H1 (cell line): ENCODE data around the gene ORC5. TPM values are rescaled to one million over a fixed set of nuclear protein-coding genes. Genes with fewer than 3 reads are reported as not detected.

Source experiments
- CTCF ChIA-PET: fragments of 300-600 bp; sonication (Branson Sonifier 250); formaldehyde crosslinking; loops from one replicate; lab custom pipeline; 2021; ENCODE audit not compliant: partially characterized antibody; lab: Charles Lee
- POLR2A ChIA-PET: fragments of 300-600 bp; sonication (Branson Sonifier 250); formaldehyde crosslinking; loops from one replicate; lab custom pipeline; 2021; ENCODE audit warnings: inconsistent platforms; ENCODE audit not compliant: partially characterized antibody; lab: Charles Lee
- DNase-seq, 2 experiments: peaks; one replicate each; pipeline versions ENCODE4 v3.0.0 to v3.0.0-alpha.2; 2010 to 2022; ENCODE audit warnings: low spot score in 2 of 2, low read depth in 1 of 2, mixed read lengths in 1 of 2
- FAIRE-seq: peaks from 2 replicates; lab custom pipeline; 2011; peaks lifted over from hg19 to GRCh38; lab: Jason Lieb, UNC
- H2AFZ ChIP-seq: 2 replicates; pipeline ENCODE4 v1.8.1; 2012; ENCODE audit warnings: low read length, inconsistent platforms
- H2AK5ac ChIP-seq: 2 replicates; pipeline ENCODE4 v1.6.1; 2013; ENCODE audit warnings: low read depth, low read length
- H2BK120ac ChIP-seq: replicated peaks from 2 replicates; pipeline ENCODE3; 2013; ENCODE audit warnings: low read depth, low read length, inconsistent platforms
- H2BK12ac ChIP-seq: 2 replicates; pipeline ENCODE4 v1.6.1; 2013; ENCODE audit warnings: low read depth, low read length
- H2BK15ac ChIP-seq: 2 replicates; pipeline ENCODE4 v1.6.1; 2013; ENCODE audit warnings: low read length
- H2BK20ac ChIP-seq: 2 replicates; pipeline ENCODE4 v1.6.1; 2013; ENCODE audit warnings: low read length
- H2BK5ac ChIP-seq: 2 replicates; pipeline ENCODE4 v1.6.1; 2013; ENCODE audit warnings: low read depth, low read length
- H3K14ac ChIP-seq: 2 replicates; pipeline ENCODE4 v1.6.1; 2013; ENCODE audit warnings: inconsistent platforms; ENCODE audit not compliant: insufficient read length
- H3K18ac ChIP-seq: 2 replicates; pipeline ENCODE4 v1.6.1; 2013; ENCODE audit warnings: low read length; ENCODE audit errors: extremely low read depth
- H3K23ac ChIP-seq: 2 replicates; pipeline ENCODE4 v1.6.1; 2013; ENCODE audit warnings: inconsistent platforms; ENCODE audit not compliant: insufficient read length
- H3K23me2 ChIP-seq: 2 replicates; pipeline ENCODE4 v1.6.1; 2013; ENCODE audit warnings: low read depth, low read length
- H3K27ac ChIP-seq: 2 replicates; pipeline ENCODE4 v1.6.1; 2011; ENCODE audit warnings: low read depth, low read length, inconsistent platforms
- H3K27me3 ChIP-seq, 4 experiments: replicated peaks in 1 of 4; 1 replicate in 1 of 4; 2 replicates in 3 of 4; pipeline versions ENCODE4 v1.6.1 to v1.8.1; 2011 to 2013; ENCODE audit warnings: low read length in 3 of 4, mild to moderate bottlenecking in 3 of 4, inconsistent platforms in 2 of 4, mixed read lengths in 2 of 4, moderate library complexity in 1 of 4; ENCODE audit not compliant: control insufficient read depth in 3 of 4, insufficient read depth in 3 of 4; ENCODE audit errors: extremely low read depth in 1 of 4
- H3K36me3 ChIP-seq, 4 experiments: 2 replicates each; pipeline versions ENCODE4 v1.6.1 to v1.8.1; 2011 to 2013; ENCODE audit warnings: mild to moderate bottlenecking in 4 of 4, low read length in 3 of 4, moderate library complexity in 2 of 4, control low read depth in 1 of 4, inconsistent platforms in 1 of 4; ENCODE audit not compliant: insufficient read depth in 4 of 4, control insufficient read depth in 2 of 4
- H3K4ac ChIP-seq: replicated peaks from 2 replicates; pipeline ENCODE3; 2013; ENCODE audit warnings: low read length, low read depth, mixed read lengths, inconsistent platforms; ENCODE audit not compliant: insufficient read length
- H3K4me1 ChIP-seq, 4 experiments: replicated peaks in 1 of 4; 1 replicate in 1 of 4; 2 replicates in 3 of 4; pipeline versions ENCODE4 v1.6.1 to v1.8.1; 2011 to 2013; ENCODE audit warnings: low read length in 3 of 4, inconsistent platforms in 2 of 4, mixed read lengths in 1 of 4; ENCODE audit not compliant: insufficient read depth in 4 of 4, control insufficient read depth in 3 of 4
- H3K4me2 ChIP-seq, 2 experiments: 2 replicates each; pipeline versions ENCODE4 v1.6.1 to v1.8.1; 2011 to 2013; ENCODE audit warnings: low read depth in 2 of 2, low read length in 2 of 2, control low read depth in 1 of 2, inconsistent platforms in 1 of 2, mild to moderate bottlenecking in 1 of 2; ENCODE audit not compliant: insufficient read depth in 1 of 2
- H3K4me3 ChIP-seq, 4 experiments: fragments of 200-600, 300-600 bp in 1 of 4; sonication (generic), shearing (Covaris generic), sonication (Bioruptor Twin) in 1 of 4; 2 replicates each; pipeline versions ENCODE4 v1.5.1 to v1.8.1; 2011 to 2016; ENCODE audit warnings: low read length in 4 of 4, low read depth in 3 of 4, control low read depth in 2 of 4, inconsistent platforms in 2 of 4, mild to moderate bottlenecking in 2 of 4, mixed read lengths in 1 of 4, moderate library complexity in 1 of 4; ENCODE audit not compliant: insufficient read depth in 2 of 4; ENCODE audit errors: extremely low read depth in 1 of 4
- H3K56ac ChIP-seq: replicated peaks from 2 replicates; pipeline ENCODE3; 2013; ENCODE audit warnings: low read depth, mild to moderate bottlenecking, mixed read lengths, low read length, inconsistent platforms; ENCODE audit not compliant: insufficient read length
- H3K79me1 ChIP-seq: 2 replicates; pipeline ENCODE4 v1.6.1; 2013; ENCODE audit warnings: low read depth, low read length, control low read depth
- H3K79me2 ChIP-seq, 2 experiments: 2 replicates each; pipeline versions ENCODE4 v1.6.1 to v1.8.1; 2012 to 2013; ENCODE audit warnings: low read length in 2 of 2, mild to moderate bottlenecking in 2 of 2, inconsistent platforms in 1 of 2; ENCODE audit not compliant: insufficient read depth in 2 of 2, control insufficient read depth in 1 of 2
- H3K9ac ChIP-seq, 4 experiments: replicated peaks in 1 of 4; 1 replicate in 1 of 4; 2 replicates in 3 of 4; pipeline versions ENCODE4 v1.6.1 to v1.8.1; 2011 to 2013; ENCODE audit warnings: low read depth in 3 of 4, low read length in 3 of 4, control low read depth in 2 of 4, mild to moderate bottlenecking in 2 of 4, moderate library complexity in 2 of 4, inconsistent platforms in 1 of 4; ENCODE audit errors: extremely low read depth in 1 of 4
- H3K9me3 ChIP-seq, 2 experiments: 2 replicates each; pipeline versions ENCODE4 v1.6.1 to v1.8.1; 2012 to 2013; ENCODE audit warnings: mild to moderate bottlenecking in 2 of 2, moderate library complexity in 2 of 2, control low read depth in 1 of 2, inconsistent platforms in 1 of 2, low read depth in 1 of 2, low read length in 1 of 2, mixed read lengths in 1 of 2; ENCODE audit not compliant: insufficient read depth in 2 of 2
- H4K20me1 ChIP-seq, 2 experiments: replicated peaks in 1 of 2; 2 replicates each; pipeline versions ENCODE3 to v1.8.1; 2011 to 2013; ENCODE audit warnings: inconsistent platforms in 2 of 2, low read length in 2 of 2, mild to moderate bottlenecking in 1 of 2; ENCODE audit not compliant: insufficient read depth in 2 of 2, control insufficient read depth in 1 of 2
- H4K5ac ChIP-seq: 2 replicates; pipeline ENCODE4 v1.6.1; 2013; ENCODE audit warnings: low read length, low read depth, mixed read lengths, inconsistent platforms; ENCODE audit not compliant: insufficient read length
- H4K8ac ChIP-seq: 2 replicates; pipeline ENCODE4 v1.8.0; 2013; ENCODE audit warnings: mild to moderate bottlenecking, moderate library complexity, low read length, inconsistent platforms; ENCODE audit not compliant: insufficient read depth; ENCODE audit errors: extremely low read depth
- H4K91ac ChIP-seq: replicated peaks from 2 replicates; pipeline ENCODE3; 2013; ENCODE audit warnings: low read length, mixed read lengths, inconsistent platforms; ENCODE audit not compliant: insufficient read length
- ATF2 ChIP-seq: IDR thresholded peaks from 2 replicates; pipeline ENCODE4 v1.6.1; 2012; ENCODE audit warnings: low read length, inconsistent platforms
- BACH1 ChIP-seq: IDR thresholded peaks from 2 replicates; pipeline ENCODE4 v1.6.1; 2012; ENCODE audit warnings: low read length, improper control_type of control experiment
- FOSL1 ChIP-seq: IDR thresholded peaks from 2 replicates; pipeline ENCODE4 v1.6.1; 2011; ENCODE audit warnings: mild to moderate bottlenecking, low read depth, low read length, moderate library complexity; ENCODE audit not compliant: insufficient read depth
- JUND ChIP-seq: IDR thresholded peaks from 2 replicates; pipeline ENCODE4 v1.6.1; 2011; ENCODE audit warnings: mild to moderate bottlenecking, improper control_type of control experiment, low read length
- POU5F1 ChIP-seq: IDR thresholded peaks from 2 replicates; pipeline ENCODE4 v1.6.1; 2011; ENCODE audit warnings: low read depth, mild to moderate bottlenecking, low read length, moderate library complexity
- RFX5 ChIP-seq: IDR thresholded peaks from 2 replicates; pipeline ENCODE4 v1.6.1; 2011; ENCODE audit warnings: low read depth, low read length, improper control_type of control experiment, borderline replicate concordance
- TCF12 ChIP-seq: IDR thresholded peaks from 2 replicates; pipeline ENCODE4 v1.6.1; 2011; ENCODE audit warnings: low read depth, mild to moderate bottlenecking, low read length
- WGBS, 2 experiments: shearing (Covaris generic) in 1 of 2; methylation state at CpG; one replicate each; pipeline versions ENCODE4 v1.1.6 to v1.1.7; 2013 to 2015; ENCODE audit warnings: low lambda C conversion rate in 2 of 2, mixed read lengths in 2 of 2, inconsistent platforms in 1 of 2, low coverage in 1 of 2, missing lambda C conversion rate in 1 of 2; ENCODE audit not compliant: insufficient replicate concordance in 2 of 2, insufficient coverage in 1 of 2, insufficient read length in 1 of 2; ENCODE audit errors: extremely low coverage in 1 of 2, missing lambda C conversion rate in 1 of 2; 5-methylcytosine and 5-hydroxymethylcytosine counted together
- polyA plus RNA-seq, 7 experiments: library from polyadenylated mRNA; depleted of rRNA in 3 of 7; stranded (reverse) in 5 of 7; unstranded in 2 of 7; fragments of >200 nt in 5 of 7; fragments of 200-250 nt in 2 of 7; gene quantifications; 1 replicate in 5 of 7; 2 replicates in 1 of 7; 4 replicates in 1 of 7; pipeline versions ENCODE4 v1.2.1 to v1.2.3, GENCODE V29; 2011 to 2013; ENCODE audit warnings: missing spikeins in 2 of 7, mixed read lengths in 2 of 7
- total RNA-seq: library from RNA; stranded (reverse); fragmentation: NEBNext Ultra II Directional; extraction: Animal tissue kit (Norgen Biotek cat#: 25700); gene quantifications from 2 replicates; pipeline ENCODE4 v1.2.1, GENCODE V29; 2021

The ORC5 gene
- total and polyA plus RNA-seq, 2 of the 8 experiments (the other 6 are each of a cell fraction or from before 2014, with no cell fraction given) = 7.7 to 19.9 TPM

DNA sequence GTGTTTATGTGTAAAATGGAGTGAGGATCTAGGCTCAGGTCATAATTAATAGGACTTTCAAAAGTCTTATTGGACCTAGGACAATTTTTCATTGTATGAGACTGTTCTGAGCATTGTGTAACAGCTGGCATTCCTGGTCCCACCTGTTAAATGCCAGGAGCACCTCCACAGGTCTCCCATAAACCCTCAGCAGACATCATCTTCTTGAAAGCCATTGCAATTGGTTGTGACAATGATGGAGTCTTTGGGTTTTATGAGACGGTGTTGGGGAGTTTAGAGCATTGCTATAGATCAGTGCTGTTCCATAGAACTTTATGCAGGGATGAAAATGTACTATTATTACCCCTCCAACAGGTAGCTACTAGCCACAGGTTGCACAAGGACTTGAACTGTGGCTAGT, 108.9 kb downstream of the ORC5 start:
- no peak overlapping the region for H2BK15ac ChIP-seq
- no peak overlapping the region for H4K8ac ChIP-seq
- CTCF ChIA-PET = no interaction called here
- no peak for DNase-seq
- no peak overlapping the region for H3K56ac ChIP-seq
- H3K14ac ChIP-seq = no peak overlapping the region
- H3K4me3 ChIP-seq = no peak overlapping the region
- no peaks in the 10 kb centered on the region for H3K79me2 ChIP-seq
- no peak overlapping the region for H2BK5ac ChIP-seq
- H2AK5ac ChIP-seq = no peak overlapping the region
- no peak overlapping the region for H3K4ac ChIP-seq
- no peak overlapping the region for H3K23ac ChIP-seq
- H2AFZ ChIP-seq = no peak overlapping the region
- no peaks in the 10 kb centered on the region for H3K79me1 ChIP-seq
- H3K36me3 ChIP-seq = no peaks in the 10 kb centered on the region
- no peak overlapping the region for H3K27ac ChIP-seq
- FAIRE-seq = no peak
- H2BK120ac ChIP-seq = no peak overlapping the region
- no peak overlapping the region for H4K5ac ChIP-seq
- H3K9ac ChIP-seq = no peak overlapping the region
- H3K9me3 ChIP-seq = no peaks in the 10 kb centered on the region
- H2BK20ac ChIP-seq = no peak overlapping the region
- no peak overlapping the region for H4K91ac ChIP-seq
- no peaks in the 10 kb centered on the region for H3K23me2 ChIP-seq
- no peak overlapping the region for H3K18ac ChIP-seq
- 87% methylated on average over 1 of the region's 1 CpG; no CpG with 5 or more reads in 1 of the 2 experiments for WGBS, 2 experiments
- H3K4me2 ChIP-seq = no peak overlapping the region
- POLR2A ChIA-PET = no interaction called here
- H3K4me1 ChIP-seq = peaks cover 0 to 4% (median 0%) of the 10 kb centered on the region in 4 experiments; a peak in 1 of 7 replicates
- TF ChIP-seq BACH1 (no peak), TCF12 (no peak), JUND (no peak), POU5F1 (no peak), FOSL1 (no peak), RFX5 (no peak), ATF2 (no peak)
- H4K20me1 ChIP-seq = no peaks in the 10 kb centered on the region
- no peak overlapping the region for H2BK12ac ChIP-seq
- H3K27me3 ChIP-seq = no peaks in the 10 kb centered on the region
